DND-41 (cell line): ENCODE results near the gene DPH3.

ENCODE experiments used
- EZH2 ChIP-seq: IDR thresholded peaks from 3 replicates; pipeline ENCODE4 v1.6.1; 2012; ENCODE audit warnings: borderline replicate concordance, low read depth, mild to moderate bottlenecking, moderate library complexity, low read length, inconsistent platforms; ENCODE audit not compliant: severe bottlenecking
- TF ChIP-seq, protein P1 (sequence below): IDR thresholded peaks from 2 replicates; pipeline ENCODE4 v1.5.1; 2012; ENCODE audit warnings: borderline replicate concordance, low read length, moderate library complexity, mild to moderate bottlenecking; ENCODE audit not compliant: poor library complexity, severe bottlenecking; ENCODE audit errors: extremely low read depth

- no peak for TF ChIP-seq EZH2
- TF ChIP-seq, protein P1, sequence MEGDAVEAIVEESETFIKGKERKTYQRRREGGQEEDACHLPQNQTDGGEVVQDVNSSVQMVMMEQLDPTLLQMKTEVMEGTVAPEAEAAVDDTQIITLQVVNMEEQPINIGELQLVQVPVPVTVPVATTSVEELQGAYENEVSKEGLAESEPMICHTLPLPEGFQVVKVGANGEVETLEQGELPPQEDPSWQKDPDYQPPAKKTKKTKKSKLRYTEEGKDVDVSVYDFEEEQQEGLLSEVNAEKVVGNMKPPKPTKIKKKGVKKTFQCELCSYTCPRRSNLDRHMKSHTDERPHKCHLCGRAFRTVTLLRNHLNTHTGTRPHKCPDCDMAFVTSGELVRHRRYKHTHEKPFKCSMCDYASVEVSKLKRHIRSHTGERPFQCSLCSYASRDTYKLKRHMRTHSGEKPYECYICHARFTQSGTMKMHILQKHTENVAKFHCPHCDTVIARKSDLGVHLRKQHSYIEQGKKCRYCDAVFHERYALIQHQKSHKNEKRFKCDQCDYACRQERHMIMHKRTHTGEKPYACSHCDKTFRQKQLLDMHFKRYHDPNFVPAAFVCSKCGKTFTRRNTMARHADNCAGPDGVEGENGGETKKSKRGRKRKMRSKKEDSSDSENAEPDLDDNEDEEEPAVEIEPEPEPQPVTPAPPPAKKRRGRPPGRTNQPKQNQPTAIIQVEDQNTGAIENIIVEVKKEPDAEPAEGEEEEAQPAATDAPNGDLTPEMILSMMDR = no peak
Measured at GRCh38 chr3:16279010-16279801, 14.5 kb upstream of the DPH3 start.
